ENCODE results near the gene MAPKAPK2.

Gene MAPKAPK2

GRCh38 chr1:206651014-206651413 lies 33.7 kb upstream of the MAPKAPK2 start:
- Histone ChIP-seq H3K4me3 (ENCODE audit: low read depth in 1 of 2, low read length in 2 of 2) (no peak overlapping the region), H3K27me3 (ENCODE audit: low read depth, low read length) (no peaks in the 10 kb centered on the region), H3K36me3 (ENCODE audit: control insufficient read depth in 1 of 2, insufficient read depth in 2 of 2, low read length in 2 of 2) (peaks cover 11 to 23% of the 10 kb centered on the region in 2 donors), H3K27ac (ENCODE audit: low read length) (no peak overlapping the region), H3K9me3 (ENCODE audit: control insufficient read depth in 1 of 2, low read length in 2 of 2) (no peaks in the 10 kb centered on the region), H3K4me1 (ENCODE audit: control insufficient read depth in 1 of 2, insufficient read depth in 2 of 2, low read length in 2 of 2) (peaks cover 0 to 10% of the 10 kb centered on the region in 2 donors)

DNA sequence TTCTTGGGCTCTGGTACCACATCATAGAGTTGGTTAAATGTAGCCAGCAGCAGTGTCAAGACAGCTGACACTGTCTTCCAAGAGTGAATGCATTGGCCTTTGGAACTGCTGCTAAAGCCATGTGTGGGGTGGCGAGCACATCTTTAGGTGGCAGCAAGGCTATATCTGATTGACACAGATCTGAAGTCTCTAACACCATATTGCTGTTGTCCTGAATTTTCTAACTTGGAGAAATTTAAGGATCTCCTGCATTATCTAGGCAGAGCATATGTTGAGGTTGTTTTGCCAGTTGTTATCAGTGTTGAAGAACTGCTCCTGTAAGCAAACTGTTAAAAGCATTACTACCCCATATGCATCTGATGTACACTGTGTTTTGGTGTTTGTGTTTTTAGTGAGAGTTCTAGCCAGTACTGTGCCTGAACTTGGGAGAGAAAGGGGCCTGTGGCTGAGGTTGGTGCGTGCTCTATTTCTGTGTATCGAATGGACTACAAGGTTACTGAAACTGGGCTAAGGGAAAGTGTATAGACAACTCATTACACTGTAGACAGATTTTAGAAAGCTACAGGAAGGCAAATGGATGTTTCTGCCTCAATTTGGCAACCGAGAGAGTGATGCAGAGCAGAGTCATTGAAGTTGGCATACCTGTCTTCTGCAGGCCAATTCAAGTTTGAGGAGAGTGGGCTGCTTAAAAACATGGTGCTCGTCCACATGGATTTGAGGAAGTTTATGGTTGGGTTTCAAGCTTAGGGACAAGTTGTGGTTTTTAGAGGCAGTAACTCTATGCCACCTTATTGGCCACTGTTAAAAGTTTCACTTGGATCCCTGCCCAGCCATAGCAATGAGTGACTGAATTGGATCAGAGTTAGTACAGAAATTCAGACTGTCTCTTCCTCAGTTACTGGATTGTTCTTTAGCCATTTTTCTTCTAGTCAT lies 32.5 kb upstream of the MAPKAPK2 start:
- no peak overlapping the region for H3K4me3 ChIP-seq (ENCODE audit: low read depth in 1 of 2, low read length in 2 of 2)
- H3K27ac ChIP-seq (ENCODE audit: low read length) = no peak overlapping the region
- peaks cover 0 to 13% of the 10 kb centered on the region in 2 donors for H3K4me1 ChIP-seq (ENCODE audit: control insufficient read depth in 1 of 2, insufficient read depth in 2 of 2, low read length in 2 of 2)
- H3K27me3 ChIP-seq (ENCODE audit: low read depth, low read length) = no peaks in the 10 kb centered on the region
- no peaks in the 10 kb centered on the region for H3K9me3 ChIP-seq (ENCODE audit: control insufficient read depth in 1 of 2, low read length in 2 of 2)
- H3K36me3 ChIP-seq (ENCODE audit: control insufficient read depth in 1 of 2, insufficient read depth in 2 of 2, low read length in 2 of 2) = peaks cover 11 to 23% of the 10 kb centered on the region in 2 donors

DNA sequence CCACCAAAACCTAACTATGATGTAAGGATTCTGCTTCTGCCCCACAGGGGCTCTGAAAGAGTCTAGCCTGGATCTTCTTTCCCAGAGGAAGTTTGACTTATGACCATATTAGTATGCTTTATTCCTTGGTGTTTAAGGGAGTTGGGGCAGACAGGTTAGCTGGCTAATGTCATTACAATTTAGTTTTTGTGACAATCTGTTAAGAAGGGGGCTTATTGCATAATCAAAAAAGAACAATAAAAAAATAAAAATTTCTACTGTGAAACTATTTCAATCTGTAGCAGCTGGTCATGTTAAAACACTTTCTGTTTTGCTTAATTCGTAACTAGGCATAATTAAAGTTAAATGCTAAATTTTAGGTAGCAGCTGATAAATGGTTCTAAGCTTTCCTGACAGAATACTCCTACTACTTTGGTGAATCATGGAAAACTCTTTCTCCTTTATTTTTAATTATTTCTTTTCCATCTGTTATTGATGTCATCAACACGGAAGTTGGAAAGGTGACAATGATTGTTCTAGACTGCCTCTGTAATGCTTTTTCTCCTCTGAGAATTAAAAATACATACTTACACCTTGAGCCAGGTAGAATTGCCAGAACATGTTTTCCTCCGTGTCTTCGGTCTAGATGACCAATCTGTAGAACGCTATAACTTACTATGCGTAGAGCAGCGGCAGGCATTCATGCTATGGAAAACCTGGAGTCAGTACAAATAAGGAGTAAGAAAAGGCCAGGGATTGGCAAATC lies 30.8 kb upstream of the MAPKAPK2 start:
- peaks cover 0 to 7% of the 10 kb centered on the region in 2 donors for H3K36me3 ChIP-seq (ENCODE audit: control insufficient read depth in 1 of 2, insufficient read depth in 2 of 2, low read length in 2 of 2)
- peaks cover 0 to 28% of the 10 kb centered on the region in 2 donors for H3K4me1 ChIP-seq (ENCODE audit: control insufficient read depth in 1 of 2, insufficient read depth in 2 of 2, low read length in 2 of 2)
- H3K4me3 ChIP-seq (ENCODE audit: low read depth in 1 of 2, low read length in 2 of 2) = no peak overlapping the region
- H3K9me3 ChIP-seq (ENCODE audit: control insufficient read depth in 1 of 2, low read length in 2 of 2) = no peaks in the 10 kb centered on the region
- H3K27me3 ChIP-seq (ENCODE audit: low read depth, low read length) = no peaks in the 10 kb centered on the region
- no peak overlapping the region for H3K27ac ChIP-seq (ENCODE audit: low read length)

GRCh38 chr1:206654828-206655227 lies 29.9 kb upstream of the MAPKAPK2 start:
- Histone ChIP-seq H3K36me3 (ENCODE audit: control insufficient read depth in 1 of 2, insufficient read depth in 2 of 2, low read length in 2 of 2) (peaks cover 0 to 7% of the 10 kb centered on the region in 2 donors), H3K9me3 (ENCODE audit: control insufficient read depth in 1 of 2, low read length in 2 of 2) (no peaks in the 10 kb centered on the region), H3K27ac (ENCODE audit: low read length) (no peak overlapping the region), H3K4me1 (ENCODE audit: control insufficient read depth in 1 of 2, insufficient read depth in 2 of 2, low read length in 2 of 2) (peaks cover 0 to 28% of the 10 kb centered on the region in 2 donors), H3K27me3 (ENCODE audit: low read depth, low read length) (no peaks in the 10 kb centered on the region), H3K4me3 (ENCODE audit: low read depth in 1 of 2, low read length in 2 of 2) (no peak overlapping the region)

GRCh38 chr1:206655471-206655882 lies 29.2 kb upstream of the MAPKAPK2 start:
- Histone ChIP-seq H3K4me3 (ENCODE audit: low read depth in 1 of 2, low read length in 2 of 2) (no peak overlapping the region), H3K27me3 (ENCODE audit: low read depth, low read length) (no peaks in the 10 kb centered on the region), H3K27ac (ENCODE audit: low read length) (no peak overlapping the region), H3K4me1 (ENCODE audit: control insufficient read depth in 1 of 2, insufficient read depth in 2 of 2, low read length in 2 of 2) (peaks cover 0 to 28% of the 10 kb centered on the region in 2 donors), H3K9me3 (ENCODE audit: control insufficient read depth in 1 of 2, low read length in 2 of 2) (no peaks in the 10 kb centered on the region), H3K36me3 (ENCODE audit: control insufficient read depth in 1 of 2, insufficient read depth in 2 of 2, low read length in 2 of 2) (peaks cover 0 to 7% of the 10 kb centered on the region in 2 donors)

DNA sequence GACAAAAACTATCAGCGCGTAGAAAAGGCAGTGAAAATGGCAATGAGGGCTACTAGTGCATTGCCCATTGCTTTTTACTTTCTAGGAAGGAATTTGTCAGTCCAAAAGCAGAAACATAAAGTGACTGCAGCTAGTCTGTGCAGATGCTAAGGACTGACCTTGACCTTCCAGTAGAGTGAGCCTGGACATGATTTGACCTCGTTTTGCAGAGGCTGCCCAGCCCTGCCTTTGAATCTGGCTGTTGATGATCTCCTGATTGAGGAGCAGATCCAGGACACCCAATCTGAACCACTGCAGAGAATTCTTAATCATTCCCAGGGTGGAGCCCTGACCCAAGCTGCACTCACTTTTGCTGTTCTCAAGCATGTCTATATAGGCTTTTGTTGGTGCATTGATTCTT lies 27.8 kb upstream of the MAPKAPK2 start:
- Histone ChIP-seq H3K4me3 (ENCODE audit: low read depth in 1 of 2, low read length in 2 of 2) (no peak overlapping the region), H3K4me1 (ENCODE audit: control insufficient read depth in 1 of 2, insufficient read depth in 2 of 2, low read length in 2 of 2) (peaks cover 0 to 28% of the 10 kb centered on the region in 2 donors), H3K36me3 (ENCODE audit: control insufficient read depth in 1 of 2, insufficient read depth in 2 of 2, low read length in 2 of 2) (peaks cover 0 to under 1% of the 10 kb centered on the region in 2 donors), H3K9me3 (ENCODE audit: control insufficient read depth in 1 of 2, low read length in 2 of 2) (no peaks in the 10 kb centered on the region), H3K27ac (ENCODE audit: low read length) (no peak overlapping the region), H3K27me3 (ENCODE audit: low read depth, low read length) (no peaks in the 10 kb centered on the region)

DNA sequence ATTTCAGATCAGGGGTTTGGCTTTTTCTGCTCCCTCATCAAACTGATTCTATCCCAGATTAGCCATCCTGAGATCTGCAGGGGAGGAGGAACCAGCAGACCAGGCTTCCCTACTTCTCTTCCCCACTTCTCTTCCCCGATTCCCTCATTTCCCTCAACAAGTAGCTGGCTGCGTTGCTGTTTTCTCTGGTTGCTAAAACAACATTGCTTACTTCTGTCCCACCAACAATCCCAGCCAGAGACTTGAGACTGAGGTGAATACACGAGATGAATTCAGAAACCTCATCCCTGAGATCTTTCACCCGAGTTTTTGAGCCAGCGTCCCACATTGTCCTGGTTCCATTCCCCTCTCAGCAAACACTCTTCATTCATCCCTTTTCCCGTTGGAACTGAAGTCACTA lies 27.0 kb upstream of the MAPKAPK2 start:
- Histone ChIP-seq H3K36me3 (ENCODE audit: control insufficient read depth in 1 of 2, insufficient read depth in 2 of 2, low read length in 2 of 2) (no peaks in the 10 kb centered on the region), H3K27ac (ENCODE audit: low read length) (no peak overlapping the region), H3K27me3 (ENCODE audit: low read depth, low read length) (no peaks in the 10 kb centered on the region), H3K4me3 (ENCODE audit: low read depth in 1 of 2, low read length in 2 of 2) (no peak overlapping the region), H3K9me3 (ENCODE audit: control insufficient read depth in 1 of 2, low read length in 2 of 2) (no peaks in the 10 kb centered on the region), H3K4me1 (ENCODE audit: control insufficient read depth in 1 of 2, insufficient read depth in 2 of 2, low read length in 2 of 2) (peaks cover 0 to 28% of the 10 kb centered on the region in 2 donors)

GRCh38 chr1:206658264-206658980 lies 26.3 kb upstream of the MAPKAPK2 start:
- Histone ChIP-seq H3K4me3 (ENCODE audit: low read depth in 1 of 2, low read length in 2 of 2) (no peak overlapping the region), H3K27me3 (ENCODE audit: low read depth, low read length) (no peaks in the 10 kb centered on the region), H3K36me3 (ENCODE audit: control insufficient read depth in 1 of 2, insufficient read depth in 2 of 2, low read length in 2 of 2) (no peaks in the 10 kb centered on the region), H3K4me1 (ENCODE audit: control insufficient read depth in 1 of 2, insufficient read depth in 2 of 2, low read length in 2 of 2) (peaks cover 0 to 28% of the 10 kb centered on the region in 2 donors), H3K27ac (ENCODE audit: low read length) (no peak overlapping the region), H3K9me3 (ENCODE audit: control insufficient read depth in 1 of 2, low read length in 2 of 2) (no peaks in the 10 kb centered on the region)

DNA sequence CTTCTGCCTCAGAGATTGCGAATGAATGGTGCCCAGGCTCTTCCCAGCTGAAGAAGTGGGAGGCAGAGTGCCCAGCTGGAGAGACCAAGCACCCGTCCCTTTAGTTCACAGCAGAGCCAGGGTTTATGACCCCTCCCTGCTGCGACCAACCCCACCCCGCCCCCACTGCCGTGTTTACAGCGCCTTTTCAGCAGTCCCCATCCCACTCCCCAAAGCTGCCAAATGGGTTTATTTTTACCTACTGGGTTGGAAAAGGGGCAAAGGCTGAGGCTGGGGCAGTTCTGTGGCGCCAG lies 25.8 kb upstream of the MAPKAPK2 start:
- Histone ChIP-seq H3K9me3 (ENCODE audit: control insufficient read depth in 1 of 2, low read length in 2 of 2) (no peaks in the 10 kb centered on the region), H3K4me3 (ENCODE audit: low read depth in 1 of 2, low read length in 2 of 2) (no peak overlapping the region), H3K4me1 (ENCODE audit: control insufficient read depth in 1 of 2, insufficient read depth in 2 of 2, low read length in 2 of 2) (peaks cover 0 to 33% of the 10 kb centered on the region in 2 donors), H3K27ac (ENCODE audit: low read length) (no peak overlapping the region), H3K27me3 (ENCODE audit: low read depth, low read length) (no peaks in the 10 kb centered on the region), H3K36me3 (ENCODE audit: control insufficient read depth in 1 of 2, insufficient read depth in 2 of 2, low read length in 2 of 2) (no peaks in the 10 kb centered on the region)

DNA sequence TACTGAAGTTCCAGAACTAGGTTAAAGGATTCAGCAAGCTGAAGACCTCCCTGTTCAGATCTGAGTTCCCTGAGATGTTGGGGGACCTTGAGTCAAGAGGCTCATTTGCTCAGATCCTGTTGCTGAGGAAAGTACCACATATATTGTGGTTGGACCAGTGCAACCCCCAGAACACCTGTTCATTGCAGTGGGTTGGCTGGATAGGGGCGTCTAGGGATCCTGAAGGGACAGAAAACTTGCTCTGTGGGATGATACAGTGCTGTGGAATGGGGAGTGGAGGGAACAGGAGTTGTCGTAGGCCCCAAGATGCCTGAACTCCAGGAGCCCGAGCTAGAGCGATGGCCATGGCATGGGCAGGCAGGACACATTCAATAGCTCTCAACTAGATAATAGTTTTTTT lies 24.6 kb upstream of the MAPKAPK2 start:
- Histone ChIP-seq H3K4me3 (ENCODE audit: low read depth in 1 of 2, low read length in 2 of 2) (no peak overlapping the region), H3K27me3 (ENCODE audit: low read depth, low read length) (no peaks in the 10 kb centered on the region), H3K4me1 (ENCODE audit: control insufficient read depth in 1 of 2, insufficient read depth in 2 of 2, low read length in 2 of 2) (peaks cover 0 to 39% of the 10 kb centered on the region in 2 donors), H3K36me3 (ENCODE audit: control insufficient read depth in 1 of 2, insufficient read depth in 2 of 2, low read length in 2 of 2) (no peaks in the 10 kb centered on the region), H3K27ac (ENCODE audit: low read length) (no peak overlapping the region), H3K9me3 (ENCODE audit: control insufficient read depth in 1 of 2, low read length in 2 of 2) (no peaks in the 10 kb centered on the region)

Data from muscle layer of duodenum (tissue), 2 donors.